ENCODE measurements around the gene RABGEF1. TPM values are rescaled to one million over a fixed set of nuclear protein-coding genes. Genes with fewer than 3 reads are reported as not detected.
"Not testable (repeated sequence)": the region's sequence is repeated elsewhere in the genome, so short reads cannot be mapped to it uniquely, and the experiment has no call there.

Gene RABGEF1
- total and polyA plus RNA-seq, 2 experiments from 2014 or later = 68.2 to 71.5 TPM

- Histone ChIP-seq H3K79me2 (ENCODE audit: insufficient read depth) (no peaks in the 10 kb centered on the region), H4K20me1 (ENCODE audit: insufficient read depth) (no peaks in the 10 kb centered on the region), H3K4me1 (ENCODE audit: insufficient read depth) (no peaks in the 10 kb centered on the region), H3K9me3 (ENCODE audit: low read depth) (no peaks in the 10 kb centered on the region), H3K4me3 (no peak overlapping the region), H3K9me2 (ENCODE audit: insufficient read depth) (no peaks in the 10 kb centered on the region), H3K4me2 (ENCODE audit: unreplicated experiment) (no peak overlapping the region), H3K27me3 (replicated peaks; ENCODE audit: insufficient read depth) (no peaks in the 10 kb centered on the region), H3K27ac (no peak overlapping the region), H3K36me3 (ENCODE audit: low read depth) (no peaks in the 10 kb centered on the region), H3F3A (ENCODE audit: insufficient read depth) (no peaks in the 10 kb centered on the region), H2AFZ (no peak overlapping the region), H3K9ac (no peak overlapping the region)
- TF ChIP-seq EZH2phosphoT487 (IDR thresholded peaks at IDR 0.05; ENCODE audit: insufficient read depth, low read depth) (no peak), EZH2 (IDR thresholded peaks at IDR 0.05; ENCODE audit: insufficient read depth, poor library complexity, severe bottlenecking) (no peak)
- no peak for DNase-seq
- in situ Hi-C loops (cut with MboI) = no loop called here
- 11 to 21% methylated on average over 5 of the region's 5 CpGs for WGBS, 2 experiments (ENCODE audit: low coverage in 1 of 2, low lambda C conversion rate in 2 of 2, missing lambda C conversion rate in 2 of 2)
These were observed 96.5 kb downstream of the RABGEF1 start for GRCh38 chr7:66837007-66837406.

GRCh38 chr7:66837661-66838060, 97.1 kb downstream of the RABGEF1 start:
- Histone ChIP-seq H3F3A (ENCODE audit: insufficient read depth) (no peaks in the 10 kb centered on the region), H2AFZ (no peak overlapping the region), H3K79me2 (ENCODE audit: insufficient read depth) (no peaks in the 10 kb centered on the region), H3K9me3 (ENCODE audit: low read depth) (no peaks in the 10 kb centered on the region), H3K9ac (no peak overlapping the region), H4K20me1 (ENCODE audit: insufficient read depth) (no peaks in the 10 kb centered on the region), H3K4me3 (no peak overlapping the region), H3K9me2 (ENCODE audit: insufficient read depth) (no peaks in the 10 kb centered on the region), H3K27me3 (replicated peaks; ENCODE audit: insufficient read depth) (no peaks in the 10 kb centered on the region), H3K27ac (no peak overlapping the region), H3K36me3 (ENCODE audit: low read depth) (no peaks in the 10 kb centered on the region), H3K4me1 (ENCODE audit: insufficient read depth) (no peaks in the 10 kb centered on the region), H3K4me2 (ENCODE audit: unreplicated experiment) (no peak overlapping the region)
- in situ Hi-C loops (cut with MboI) = no loop called here
- 83% methylated on average over 7 to 9 of the region's 9 CpGs for WGBS, 2 experiments (ENCODE audit: low coverage in 1 of 2, low lambda C conversion rate in 2 of 2, missing lambda C conversion rate in 2 of 2)
- no peak for DNase-seq
- TF ChIP-seq EZH2 (IDR thresholded peaks at IDR 0.05; ENCODE audit: insufficient read depth, poor library complexity, severe bottlenecking) (no peak), EZH2phosphoT487 (IDR thresholded peaks at IDR 0.05; ENCODE audit: insufficient read depth, low read depth) (no peak)

DNA sequence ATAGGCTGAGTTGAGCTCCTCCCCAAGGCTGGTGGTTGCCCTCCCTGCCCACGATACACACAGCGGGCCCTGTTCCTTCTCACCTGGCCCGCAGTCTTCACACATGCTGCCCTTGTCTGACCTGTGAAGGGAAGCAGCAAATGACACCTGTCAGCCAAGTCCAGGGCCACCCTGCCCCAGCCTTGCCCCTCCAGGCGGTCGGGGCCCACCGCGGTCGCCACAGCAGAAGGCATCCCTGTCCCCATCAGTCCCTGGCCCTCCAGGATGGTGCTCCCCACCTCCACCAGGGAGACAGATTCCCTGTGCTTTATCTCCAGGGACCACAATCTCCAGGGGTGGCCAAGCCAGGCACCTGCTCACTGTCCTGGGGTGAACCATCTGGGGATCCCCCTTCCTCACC, 99.3 kb downstream of the RABGEF1 start:
- no peak for TF ChIP-seq EZH2 (IDR thresholded peaks at IDR 0.05; ENCODE audit: insufficient read depth, poor library complexity, severe bottlenecking)
- TF ChIP-seq EZH2phosphoT487 (IDR thresholded peaks at IDR 0.05; ENCODE audit: insufficient read depth, low read depth) = no peak
- Histone ChIP-seq H2AFZ (no peak overlapping the region), H3K9ac (no peak overlapping the region), H3K4me2 (ENCODE audit: unreplicated experiment) (no peak overlapping the region), H3F3A (ENCODE audit: insufficient read depth) (no peaks in the 10 kb centered on the region), H3K4me3 (no peak overlapping the region), H4K20me1 (ENCODE audit: insufficient read depth) (no peaks in the 10 kb centered on the region), H3K27me3 (replicated peaks; ENCODE audit: insufficient read depth) (no peaks in the 10 kb centered on the region), H3K79me2 (ENCODE audit: insufficient read depth) (no peaks in the 10 kb centered on the region), H3K4me1 (ENCODE audit: insufficient read depth) (no peaks in the 10 kb centered on the region), H3K27ac (no peak overlapping the region), H3K9me2 (ENCODE audit: insufficient read depth) (no peaks in the 10 kb centered on the region), H3K36me3 (ENCODE audit: low read depth) (no peaks in the 10 kb centered on the region), H3K9me3 (ENCODE audit: low read depth) (no peaks in the 10 kb centered on the region)
- 69 to 86% methylated on average over 8 of the region's 8 CpGs for WGBS, 2 experiments (ENCODE audit: low coverage in 1 of 2, low lambda C conversion rate in 2 of 2, missing lambda C conversion rate in 2 of 2)
- DNase-seq = no peak
- in situ Hi-C loops (cut with MboI) = no loop called here

GRCh38 chr7:66840316-66840715, 99.8 kb downstream of the RABGEF1 start:
- Histone ChIP-seq H3K79me2 (ENCODE audit: insufficient read depth) (no peaks in the 10 kb centered on the region), H3K9ac (no peak overlapping the region), H3K4me2 (ENCODE audit: unreplicated experiment) (no peak overlapping the region), H3K27ac (no peak overlapping the region), H3K4me3 (no peak overlapping the region), H3K9me3 (ENCODE audit: low read depth) (no peaks in the 10 kb centered on the region), H3F3A (ENCODE audit: insufficient read depth) (no peaks in the 10 kb centered on the region), H2AFZ (no peak overlapping the region), H3K27me3 (replicated peaks; ENCODE audit: insufficient read depth) (no peaks in the 10 kb centered on the region), H3K4me1 (ENCODE audit: insufficient read depth) (peaks cover under 1% of the 10 kb centered on the region), H3K36me3 (ENCODE audit: low read depth) (no peaks in the 10 kb centered on the region), H4K20me1 (ENCODE audit: insufficient read depth) (no peaks in the 10 kb centered on the region), H3K9me2 (ENCODE audit: insufficient read depth) (no peaks in the 10 kb centered on the region)
- DNase-seq = no peak
- 80 to 91% methylated on average over 5 of the region's 5 CpGs for WGBS, 2 experiments (ENCODE audit: low coverage in 1 of 2, low lambda C conversion rate in 2 of 2, missing lambda C conversion rate in 2 of 2)
- no peak for TF ChIP-seq EZH2 (IDR thresholded peaks at IDR 0.05; ENCODE audit: insufficient read depth, poor library complexity, severe bottlenecking)
- TF ChIP-seq EZH2phosphoT487 (IDR thresholded peaks at IDR 0.05; ENCODE audit: insufficient read depth, low read depth) = no peak
- in situ Hi-C loops (cut with MboI) = no loop called here

GRCh38 chr7:66841898-66842297, 101.4 kb downstream of the RABGEF1 start:
- peaks cover 6% of the 10 kb centered on the region for H3K4me1 ChIP-seq (ENCODE audit: insufficient read depth)
- H3K9ac ChIP-seq = no peak overlapping the region
- H3K79me2 ChIP-seq (ENCODE audit: insufficient read depth) = no peaks in the 10 kb centered on the region
- H3K4me2 ChIP-seq (ENCODE audit: unreplicated experiment) = no peak overlapping the region
- no peak for DNase-seq
- no peaks in the 10 kb centered on the region for H3K36me3 ChIP-seq (ENCODE audit: low read depth)
- no peak overlapping the region for H2AFZ ChIP-seq
- no peaks in the 10 kb centered on the region for H3K9me2 ChIP-seq (ENCODE audit: insufficient read depth)
- no peaks in the 10 kb centered on the region for H4K20me1 ChIP-seq (ENCODE audit: insufficient read depth)
- no peak overlapping the region for H3K27ac ChIP-seq
- 81 to 85% methylated on average over 5 of the region's 5 CpGs for WGBS, 2 experiments (ENCODE audit: low coverage in 1 of 2, low lambda C conversion rate in 2 of 2, missing lambda C conversion rate in 2 of 2)
- H3K9me3 ChIP-seq (ENCODE audit: low read depth) = no peaks in the 10 kb centered on the region
- no peak overlapping the region for H3K4me3 ChIP-seq
- no peaks in the 10 kb centered on the region for H3K27me3 ChIP-seq (replicated peaks; ENCODE audit: insufficient read depth)
- H3F3A ChIP-seq (ENCODE audit: insufficient read depth) = no peaks in the 10 kb centered on the region
- in situ Hi-C loops (cut with MboI) = no loop called here
- TF ChIP-seq EZH2phosphoT487 (IDR thresholded peaks at IDR 0.05; ENCODE audit: insufficient read depth, low read depth) (no peak), EZH2 (IDR thresholded peaks at IDR 0.05; ENCODE audit: insufficient read depth, poor library complexity, severe bottlenecking) (no peak)

- peak overlapping the region; percentile 98 for H2AFZ ChIP-seq
- 58 to 60% methylated on average over 7 of the region's 7 CpGs for WGBS, 2 experiments (ENCODE audit: low coverage in 1 of 2, low lambda C conversion rate in 2 of 2, missing lambda C conversion rate in 2 of 2)
These were observed 103.0 kb downstream of the RABGEF1 start for GRCh38 chr7:66843492-66843891.

More at GRCh38 chr7:66843492-66843891, 103.0 kb downstream of the RABGEF1 start:
- Histone ChIP-seq H3K4me1 (ENCODE audit: insufficient read depth) (peaks cover 11% of the 10 kb centered on the region), H3K4me3 (peak overlapping the region; percentile 93), H3K4me2 (ENCODE audit: unreplicated experiment) (peak overlapping the region; percentile 88), H3K9ac (peak overlapping the region; percentile 100)
- DNase-seq = peak; percentile 2
- H4K20me1 ChIP-seq (ENCODE audit: insufficient read depth); H3K9me3 ChIP-seq (ENCODE audit: low read depth); H3K79me2 ChIP-seq (ENCODE audit: insufficient read depth); H3K27me3 ChIP-seq (replicated peaks; ENCODE audit: insufficient read depth); in situ Hi-C loops (cut with MboI); H3K36me3 ChIP-seq (ENCODE audit: low read depth); H3K9me2 ChIP-seq (ENCODE audit: insufficient read depth); H3F3A ChIP-seq (ENCODE audit: insufficient read depth); H3K27ac ChIP-seq: not testable (repeated sequence)
